Panc1 (cell line): ENCODE data around the gene GTF2E1. TPM values are rescaled to one million over a fixed set of nuclear protein-coding genes. Genes with fewer than 3 reads are reported as not detected.

Experiments used
- ATAC-seq: fragments of 200-7000 bp; cut with Tn5 transposase; 2 replicates; pipeline ENCODE4 v1.9.1; 2020; ENCODE audit warnings: mild to moderate bottlenecking, moderate library complexity
- BruUV-seq: library from RNA; stranded (reverse); fragments of 400-500 nt; replicated peaks from 2 replicates; lab custom pipeline; 2021; lab: Mats Ljungman, UMichigan
- CTCF ChIA-PET: fragments of 300-600 bp; sonication (Branson Sonifier 250); formaldehyde crosslinking; loops from one replicate; lab custom pipeline; 2022; ENCODE audit warnings: antibody characterized with exemption; lab: Charles Lee
- POLR2A ChIA-PET: fragments of 300-600 bp; sonication (Branson Sonifier 250); formaldehyde crosslinking; loops from one replicate; lab custom pipeline; 2022; ENCODE audit warnings: antibody characterized with exemption; lab: Charles Lee
- DNase-seq: peaks from one replicate; pipeline ENCODE4 v3.0.0-alpha.2; 2010; ENCODE audit warnings: low read depth, low spot score
- H3K27ac ChIP-seq: 2 replicates; pipeline ENCODE4 v1.5.1; 2011; ENCODE audit warnings: mild to moderate bottlenecking, low read length, inconsistent platforms
- H3K27me3 ChIP-seq: fragments of 200-500 bp; sonication (Bioruptor generic); 2 replicates; pipeline ENCODE4 v1.6.0; 2014; ENCODE audit warnings: low read length, inconsistent platforms; ENCODE audit not compliant: control insufficient read depth, insufficient read depth
- H3K36me3 ChIP-seq: fragments of 200-500 bp; sonication (Bioruptor generic); 2 replicates; pipeline ENCODE4 v1.5.1; 2014; ENCODE audit warnings: inconsistent platforms, mild to moderate bottlenecking, low read length, moderate library complexity; ENCODE audit not compliant: control insufficient read depth, insufficient read depth
- H3K4me1 ChIP-seq: 2 replicates; pipeline ENCODE4 v1.5.1; 2011; ENCODE audit warnings: inconsistent platforms, mild to moderate bottlenecking, low read length, moderate library complexity; ENCODE audit not compliant: control insufficient read depth, insufficient read depth
- H3K4me3 ChIP-seq, 2 experiments: 2 replicates each; pipeline ENCODE4 v1.5.1; 2011 to 2012; ENCODE audit warnings: low read depth in 2 of 2, low read length in 2 of 2, mild to moderate bottlenecking in 2 of 2, inconsistent platforms in 1 of 2, moderate library complexity in 1 of 2
- H3K9me3 ChIP-seq: fragments of 200-500 bp; sonication (Bioruptor generic); 2 replicates; pipeline ENCODE4 v1.5.1; 2014; ENCODE audit warnings: low read depth, mild to moderate bottlenecking, inconsistent platforms, low read length, moderate library complexity; ENCODE audit not compliant: control insufficient read depth, insufficient read depth
- POLR2AphosphoS5 ChIP-seq: IDR thresholded peaks from 2 replicates; pipeline ENCODE4 v1.6.1; 2012; ENCODE audit warnings: mild to moderate bottlenecking, low read depth, low read length, moderate library complexity
- SIN3A ChIP-seq: IDR thresholded peaks from 2 replicates; pipeline ENCODE4 v1.6.1; 2012; ENCODE audit warnings: low read depth, mild to moderate bottlenecking, low read length, moderate library complexity, borderline replicate concordance; ENCODE audit not compliant: insufficient read depth
- TCF7L2 ChIP-seq: IDR thresholded peaks from 2 replicates; pipeline ENCODE4 v1.6.1; 2011; ENCODE audit warnings: mild to moderate bottlenecking, low read depth, low read length, inconsistent platforms
- in situ Hi-C: cut with HindIII; loops from 2 replicates; pipeline ENCODE4 v1.10.0; 2016; ENCODE audit warnings: low sequenced_read_pairs, low pct_unique_long_range_greater_than_20kb
- intact Hi-C: fragments of 100-400 bp; cut with micrococcal nuclease; formaldehyde crosslinking; loops from one replicate; pipeline ENCODE4 v1.10.0; 2022; ENCODE audit not compliant: unreplicated experiment
- total RNA-seq: library from RNA; stranded (reverse); gene quantifications from one replicate; pipeline ENCODE4 v1.2.1, GENCODE V29; 2021; ENCODE audit not compliant: unreplicated experiment
- TF ChIP-seq, protein P1 (sequence below), 2 experiments: IDR thresholded peaks; 2 replicates each; pipeline ENCODE4 v1.6.1; 2011 to 2012; ENCODE audit warnings: low read depth in 2 of 2, control low read depth in 1 of 2, low read length in 1 of 2, mild to moderate bottlenecking in 1 of 2, moderate library complexity in 1 of 2; ENCODE audit not compliant: insufficient read depth in 1 of 2
- TF ChIP-seq, protein P2 (sequence below): fragments of 450-650 bp; IDR thresholded peaks from 2 replicates; pipeline ENCODE4 v1.5.1; 2017; ENCODE audit warnings: mild to moderate bottlenecking

The GTF2E1 gene
- total RNA-seq, 1 experiment from 2014 or later, result 32.0 TPM

DNA sequence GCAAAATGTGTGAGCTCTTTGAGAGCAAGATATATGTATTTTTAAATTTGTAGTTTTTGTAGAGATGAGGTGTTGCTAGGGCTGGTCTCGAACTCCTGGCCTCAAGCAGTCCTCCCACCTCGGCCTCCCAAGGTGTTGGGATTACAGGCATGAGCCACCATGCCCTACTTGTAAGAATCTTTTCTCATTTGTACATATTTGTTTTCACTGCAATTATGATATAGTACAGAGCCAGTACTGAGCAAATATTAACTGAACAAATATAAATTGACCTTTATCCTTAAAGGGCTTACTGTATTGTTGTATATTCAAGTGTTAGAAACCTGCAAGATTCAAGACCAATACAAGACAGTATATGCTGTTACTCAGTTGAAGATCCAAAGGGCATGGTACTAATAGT lies 53.4 kb downstream of the GTF2E1 start:
- CTCF ChIA-PET, result no interaction called here
- no peak for DNase-seq

DNA sequence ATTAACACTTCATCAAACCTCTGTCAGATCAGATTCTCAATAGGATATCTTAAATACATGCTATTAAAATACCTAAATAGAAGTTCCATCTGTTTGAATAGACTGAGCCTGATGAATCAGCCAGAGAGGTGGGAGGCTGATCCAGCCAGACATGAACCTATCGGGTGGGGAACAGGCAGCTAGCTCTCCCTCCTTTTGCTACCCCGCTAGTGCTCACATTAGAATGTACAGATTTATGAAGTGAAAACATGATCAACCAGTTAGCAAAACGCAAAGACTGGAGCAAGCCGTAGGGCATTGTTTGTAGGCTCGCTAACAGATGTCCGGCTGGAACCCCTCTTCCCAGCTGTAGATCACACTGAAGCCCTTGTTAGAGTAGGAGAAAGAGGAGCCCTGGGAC lies 54.4 kb downstream of the GTF2E1 start:
- in situ Hi-C loops (no loop called here), intact Hi-C loops (no loop called here)
- no peaks in the 10 kb centered on the region for H3K36me3 ChIP-seq
- no peak overlapping the region for H3K4me3 ChIP-seq
- TF ChIP-seq, protein P1, sequence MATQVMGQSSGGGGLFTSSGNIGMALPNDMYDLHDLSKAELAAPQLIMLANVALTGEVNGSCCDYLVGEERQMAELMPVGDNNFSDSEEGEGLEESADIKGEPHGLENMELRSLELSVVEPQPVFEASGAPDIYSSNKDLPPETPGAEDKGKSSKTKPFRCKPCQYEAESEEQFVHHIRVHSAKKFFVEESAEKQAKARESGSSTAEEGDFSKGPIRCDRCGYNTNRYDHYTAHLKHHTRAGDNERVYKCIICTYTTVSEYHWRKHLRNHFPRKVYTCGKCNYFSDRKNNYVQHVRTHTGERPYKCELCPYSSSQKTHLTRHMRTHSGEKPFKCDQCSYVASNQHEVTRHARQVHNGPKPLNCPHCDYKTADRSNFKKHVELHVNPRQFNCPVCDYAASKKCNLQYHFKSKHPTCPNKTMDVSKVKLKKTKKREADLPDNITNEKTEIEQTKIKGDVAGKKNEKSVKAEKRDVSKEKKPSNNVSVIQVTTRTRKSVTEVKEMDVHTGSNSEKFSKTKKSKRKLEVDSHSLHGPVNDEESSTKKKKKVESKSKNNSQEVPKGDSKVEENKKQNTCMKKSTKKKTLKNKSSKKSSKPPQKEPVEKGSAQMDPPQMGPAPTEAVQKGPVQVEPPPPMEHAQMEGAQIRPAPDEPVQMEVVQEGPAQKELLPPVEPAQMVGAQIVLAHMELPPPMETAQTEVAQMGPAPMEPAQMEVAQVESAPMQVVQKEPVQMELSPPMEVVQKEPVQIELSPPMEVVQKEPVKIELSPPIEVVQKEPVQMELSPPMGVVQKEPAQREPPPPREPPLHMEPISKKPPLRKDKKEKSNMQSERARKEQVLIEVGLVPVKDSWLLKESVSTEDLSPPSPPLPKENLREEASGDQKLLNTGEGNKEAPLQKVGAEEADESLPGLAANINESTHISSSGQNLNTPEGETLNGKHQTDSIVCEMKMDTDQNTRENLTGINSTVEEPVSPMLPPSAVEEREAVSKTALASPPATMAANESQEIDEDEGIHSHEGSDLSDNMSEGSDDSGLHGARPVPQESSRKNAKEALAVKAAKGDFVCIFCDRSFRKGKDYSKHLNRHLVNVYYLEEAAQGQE (IDR thresholded peaks at IDR 0.05; ENCODE audit: insufficient read depth in 1 of 2, low read depth in 2 of 2, low read length in 1 of 2), result no peak
- no peak for TF ChIP-seq SIN3A
- TF ChIP-seq, protein P2, sequence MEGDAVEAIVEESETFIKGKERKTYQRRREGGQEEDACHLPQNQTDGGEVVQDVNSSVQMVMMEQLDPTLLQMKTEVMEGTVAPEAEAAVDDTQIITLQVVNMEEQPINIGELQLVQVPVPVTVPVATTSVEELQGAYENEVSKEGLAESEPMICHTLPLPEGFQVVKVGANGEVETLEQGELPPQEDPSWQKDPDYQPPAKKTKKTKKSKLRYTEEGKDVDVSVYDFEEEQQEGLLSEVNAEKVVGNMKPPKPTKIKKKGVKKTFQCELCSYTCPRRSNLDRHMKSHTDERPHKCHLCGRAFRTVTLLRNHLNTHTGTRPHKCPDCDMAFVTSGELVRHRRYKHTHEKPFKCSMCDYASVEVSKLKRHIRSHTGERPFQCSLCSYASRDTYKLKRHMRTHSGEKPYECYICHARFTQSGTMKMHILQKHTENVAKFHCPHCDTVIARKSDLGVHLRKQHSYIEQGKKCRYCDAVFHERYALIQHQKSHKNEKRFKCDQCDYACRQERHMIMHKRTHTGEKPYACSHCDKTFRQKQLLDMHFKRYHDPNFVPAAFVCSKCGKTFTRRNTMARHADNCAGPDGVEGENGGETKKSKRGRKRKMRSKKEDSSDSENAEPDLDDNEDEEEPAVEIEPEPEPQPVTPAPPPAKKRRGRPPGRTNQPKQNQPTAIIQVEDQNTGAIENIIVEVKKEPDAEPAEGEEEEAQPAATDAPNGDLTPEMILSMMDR, result no peak
- TF ChIP-seq TCF7L2, result no peak
- TF ChIP-seq POLR2AphosphoS5, result no peak
- no peak overlapping the region for H3K27ac ChIP-seq
- DNase-seq (no peak), ATAC-seq (no peak)
- BruUV-seq, result no TSS peak
- POLR2A ChIA-PET, result no interaction called here
- CTCF ChIA-PET, result no interaction called here
- H3K27me3 ChIP-seq, result no peaks in the 10 kb centered on the region
- no peaks in the 10 kb centered on the region for H3K9me3 ChIP-seq
- H3K4me1 ChIP-seq, result no peaks in the 10 kb centered on the region

More for the DNA sequence above, 53.4 kb downstream of the GTF2E1 start:
- Histone ChIP-seq H3K27me3 (no peaks in the 10 kb centered on the region), H3K4me1 (no peaks in the 10 kb centered on the region), H3K4me3 (no peak overlapping the region), H3K27ac (no peak overlapping the region), H3K36me3 (no peaks in the 10 kb centered on the region), H3K9me3 (no peaks in the 10 kb centered on the region)
- in situ Hi-C loops, result no loop called here
- no peak for ATAC-seq
- TF ChIP-seq POLR2AphosphoS5, result no peak
- no peak for TF ChIP-seq SIN3A
- no peak for TF ChIP-seq TCF7L2
- TF ChIP-seq, protein P1 (IDR thresholded peaks at IDR 0.05; ENCODE audit: insufficient read depth in 1 of 2, low read depth in 2 of 2, low read length in 1 of 2), result no peak
- TF ChIP-seq, protein P2, result no peak
- intact Hi-C loops, result loop anchor here (1.0 kb wide), 1 partner anchor 235 kb away; no protein-coding TSS in a partner anchor
- POLR2A ChIA-PET, result no interaction called here
- BruUV-seq, result no TSS peak
